Mesothelial cell of epicardium (in vitro differentiated cells): ENCODE measurements around the gene GPR68. TPM values are rescaled to one million over a fixed set of nuclear protein-coding genes. Genes with fewer than 3 reads are reported as not detected.

ENCODE experiments used
- DNase-seq, 2 experiments: peaks; one replicate each; pipeline ENCODE4 v3.0.0; 2021; ENCODE audit warnings: low spot score in 2 of 2; ENCODE audit not compliant: unreplicated experiment in 2 of 2
- H3K27ac Mint-ChIP-seq: 2 replicates; pipeline ENCODE4 v1.8.0; 2021; ENCODE audit warnings: mixed read lengths
- H3K27me3 Mint-ChIP-seq: 2 replicates; pipeline ENCODE4 v1.8.0; 2021; ENCODE audit warnings: low read depth, mixed read lengths
- H3K36me3 Mint-ChIP-seq: 2 replicates; pipeline ENCODE4 v1.8.0; 2021; ENCODE audit warnings: mixed read lengths
- H3K4me1 Mint-ChIP-seq: 2 replicates; pipeline ENCODE4 v1.8.0; 2021; ENCODE audit warnings: mixed read lengths
- H3K4me3 Mint-ChIP-seq: 2 replicates; pipeline ENCODE4 v1.8.0; 2021; ENCODE audit warnings: mild to moderate bottlenecking, moderate library complexity, mixed read lengths
- H3K9me3 Mint-ChIP-seq: 2 replicates; pipeline ENCODE4 v1.8.0; 2021; ENCODE audit warnings: mixed read lengths
- total RNA-seq: library from RNA; stranded (reverse); gene quantifications from 3 replicates; pipeline ENCODE4 v1.2.1, GENCODE V29; 2021
- TF ChIP-seq, protein P1 (sequence below): fragments of 200-600 bp; sonication (generic); IDR thresholded peaks from one replicate; pipeline ENCODE4 v1.5.0; 2021; ENCODE audit warnings: antibody characterized with exemption; ENCODE audit not compliant: unreplicated experiment

GPR68 gene, protein sequence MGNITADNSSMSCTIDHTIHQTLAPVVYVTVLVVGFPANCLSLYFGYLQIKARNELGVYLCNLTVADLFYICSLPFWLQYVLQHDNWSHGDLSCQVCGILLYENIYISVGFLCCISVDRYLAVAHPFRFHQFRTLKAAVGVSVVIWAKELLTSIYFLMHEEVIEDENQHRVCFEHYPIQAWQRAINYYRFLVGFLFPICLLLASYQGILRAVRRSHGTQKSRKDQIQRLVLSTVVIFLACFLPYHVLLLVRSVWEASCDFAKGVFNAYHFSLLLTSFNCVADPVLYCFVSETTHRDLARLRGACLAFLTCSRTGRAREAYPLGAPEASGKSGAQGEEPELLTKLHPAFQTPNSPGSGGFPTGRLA
- total RNA-seq = 0.79 to 1.2 TPM (median 1.1 TPM) in 3 replicates

DNA sequence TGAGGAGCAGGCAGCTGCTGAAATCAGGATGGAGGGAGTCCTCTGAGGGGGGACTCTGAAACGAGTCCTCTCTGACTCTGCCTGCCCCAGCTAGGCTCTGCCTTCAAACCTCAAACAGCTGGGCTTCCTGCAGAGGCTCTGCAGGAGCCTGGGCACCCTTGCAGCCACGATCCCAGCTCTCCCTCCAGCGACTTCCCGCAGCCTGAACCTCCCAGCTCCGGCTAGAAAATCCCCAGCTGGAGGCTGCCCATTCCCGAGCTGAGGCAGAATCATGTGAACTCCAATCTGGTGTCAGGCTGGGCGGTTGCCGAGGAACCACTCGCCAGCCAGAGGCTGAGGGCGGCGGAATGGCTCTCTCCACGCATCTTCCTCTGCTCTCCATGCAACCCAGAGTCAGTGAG, at the start of gene GPR68:
Gene GPR68, minus strand, starts transcription at position 204 of the 401 bp plus-strand sequence. CDS start 9,654 bp downstream, outside the sequence.
- DNase-seq = no peak
- H3K27ac Mint-ChIP-seq = no peak within 1 kb of the TSS
- H3K4me1 Mint-ChIP-seq = no peaks in the 10 kb centered on the region
- peaks cover 19% of the 10 kb centered on the region for H3K9me3 Mint-ChIP-seq
- TF ChIP-seq, protein P1, sequence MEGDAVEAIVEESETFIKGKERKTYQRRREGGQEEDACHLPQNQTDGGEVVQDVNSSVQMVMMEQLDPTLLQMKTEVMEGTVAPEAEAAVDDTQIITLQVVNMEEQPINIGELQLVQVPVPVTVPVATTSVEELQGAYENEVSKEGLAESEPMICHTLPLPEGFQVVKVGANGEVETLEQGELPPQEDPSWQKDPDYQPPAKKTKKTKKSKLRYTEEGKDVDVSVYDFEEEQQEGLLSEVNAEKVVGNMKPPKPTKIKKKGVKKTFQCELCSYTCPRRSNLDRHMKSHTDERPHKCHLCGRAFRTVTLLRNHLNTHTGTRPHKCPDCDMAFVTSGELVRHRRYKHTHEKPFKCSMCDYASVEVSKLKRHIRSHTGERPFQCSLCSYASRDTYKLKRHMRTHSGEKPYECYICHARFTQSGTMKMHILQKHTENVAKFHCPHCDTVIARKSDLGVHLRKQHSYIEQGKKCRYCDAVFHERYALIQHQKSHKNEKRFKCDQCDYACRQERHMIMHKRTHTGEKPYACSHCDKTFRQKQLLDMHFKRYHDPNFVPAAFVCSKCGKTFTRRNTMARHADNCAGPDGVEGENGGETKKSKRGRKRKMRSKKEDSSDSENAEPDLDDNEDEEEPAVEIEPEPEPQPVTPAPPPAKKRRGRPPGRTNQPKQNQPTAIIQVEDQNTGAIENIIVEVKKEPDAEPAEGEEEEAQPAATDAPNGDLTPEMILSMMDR = no peak
- H3K4me3 Mint-ChIP-seq = no peak within 1 kb of the TSS
- no peaks in the 10 kb centered on the region for H3K36me3 Mint-ChIP-seq
- peaks cover 6% of the 10 kb centered on the region for H3K27me3 Mint-ChIP-seq

DNA sequence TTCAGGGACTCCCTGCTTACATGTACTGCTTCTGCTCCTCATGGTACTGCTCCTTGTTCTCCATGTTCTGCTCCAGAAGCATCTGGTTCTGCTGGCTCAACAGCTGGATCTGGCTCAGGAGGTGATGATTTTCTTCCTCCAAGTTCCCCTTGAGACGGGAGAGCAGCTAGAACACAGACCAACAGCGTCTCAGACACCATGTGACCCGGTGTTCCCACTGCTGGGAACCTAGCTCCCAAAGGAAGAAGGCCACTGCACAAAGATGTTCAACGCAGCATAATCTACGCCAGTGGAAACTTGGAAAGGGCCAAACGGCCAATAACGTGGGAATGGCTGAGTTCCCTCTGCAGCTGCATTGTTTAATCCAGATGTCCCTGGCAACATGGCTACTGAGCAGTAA, 49.6 kb upstream of the GPR68 start:
- no peak overlapping the region for H3K4me3 Mint-ChIP-seq
- peaks cover 16% of the 10 kb centered on the region for H3K36me3 Mint-ChIP-seq
- TF ChIP-seq, protein P1 = no peak
- no peak overlapping the region for H3K27ac Mint-ChIP-seq
- no peaks in the 10 kb centered on the region for H3K9me3 Mint-ChIP-seq
- H3K4me1 Mint-ChIP-seq = no peaks in the 10 kb centered on the region
- H3K27me3 Mint-ChIP-seq = no peaks in the 10 kb centered on the region
- DNase-seq = no peak

DNA sequence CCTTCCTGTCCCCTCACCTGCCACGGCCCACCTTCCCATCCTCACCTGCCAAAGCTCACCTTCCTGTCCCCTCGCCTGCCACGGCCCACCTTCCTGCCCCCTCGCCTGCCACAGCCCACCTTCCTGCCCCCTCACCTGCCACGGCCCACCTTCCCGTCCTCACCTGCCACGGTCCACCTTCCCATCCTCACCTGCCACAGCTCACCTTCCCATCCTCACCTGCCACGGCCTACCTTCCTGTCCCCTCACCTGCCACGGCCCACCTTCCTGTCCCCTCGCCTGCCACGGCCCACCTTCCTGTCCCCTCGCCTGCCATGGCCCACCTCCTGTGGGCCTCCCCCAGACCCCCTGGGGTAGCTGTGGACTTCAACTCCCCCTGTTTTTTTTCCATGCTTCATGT, 48.8 kb upstream of the GPR68 start:
- TF ChIP-seq, protein P1 = no peak
- H3K4me1 Mint-ChIP-seq = no peaks in the 10 kb centered on the region
- no peaks in the 10 kb centered on the region for H3K27me3 Mint-ChIP-seq
- H3K4me3 Mint-ChIP-seq = no peak overlapping the region
- DNase-seq = no peak
- no peaks in the 10 kb centered on the region for H3K9me3 Mint-ChIP-seq
- H3K27ac Mint-ChIP-seq = no peak overlapping the region
- peaks cover 11% of the 10 kb centered on the region for H3K36me3 Mint-ChIP-seq

DNA sequence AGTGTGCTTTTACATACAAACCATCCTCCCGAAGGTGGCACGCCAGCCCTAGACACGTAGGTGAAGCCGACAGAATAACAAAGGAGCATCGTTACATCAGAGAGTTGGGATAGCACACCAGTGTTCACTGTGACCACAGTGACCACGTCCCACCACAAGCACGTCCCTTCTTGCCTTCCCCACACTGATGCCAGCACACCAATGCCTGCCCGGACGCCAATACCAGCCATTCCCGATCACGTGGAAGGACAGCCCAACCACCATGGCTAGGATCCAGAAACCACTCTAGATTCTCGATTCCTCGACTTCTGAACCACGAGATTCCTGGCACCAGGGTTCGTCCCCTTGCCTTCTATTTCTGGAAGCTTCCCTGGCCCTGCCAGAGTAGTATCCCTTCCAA, 48.0 kb upstream of the GPR68 start:
- Mint-ChIP-seq H3K27ac (no peak overlapping the region), H3K4me1 (no peaks in the 10 kb centered on the region), H3K27me3 (no peaks in the 10 kb centered on the region), H3K36me3 (peaks cover 11% of the 10 kb centered on the region), H3K4me3 (no peak overlapping the region), H3K9me3 (no peaks in the 10 kb centered on the region)
- DNase-seq = no peak
- TF ChIP-seq, protein P1 = no peak

DNA sequence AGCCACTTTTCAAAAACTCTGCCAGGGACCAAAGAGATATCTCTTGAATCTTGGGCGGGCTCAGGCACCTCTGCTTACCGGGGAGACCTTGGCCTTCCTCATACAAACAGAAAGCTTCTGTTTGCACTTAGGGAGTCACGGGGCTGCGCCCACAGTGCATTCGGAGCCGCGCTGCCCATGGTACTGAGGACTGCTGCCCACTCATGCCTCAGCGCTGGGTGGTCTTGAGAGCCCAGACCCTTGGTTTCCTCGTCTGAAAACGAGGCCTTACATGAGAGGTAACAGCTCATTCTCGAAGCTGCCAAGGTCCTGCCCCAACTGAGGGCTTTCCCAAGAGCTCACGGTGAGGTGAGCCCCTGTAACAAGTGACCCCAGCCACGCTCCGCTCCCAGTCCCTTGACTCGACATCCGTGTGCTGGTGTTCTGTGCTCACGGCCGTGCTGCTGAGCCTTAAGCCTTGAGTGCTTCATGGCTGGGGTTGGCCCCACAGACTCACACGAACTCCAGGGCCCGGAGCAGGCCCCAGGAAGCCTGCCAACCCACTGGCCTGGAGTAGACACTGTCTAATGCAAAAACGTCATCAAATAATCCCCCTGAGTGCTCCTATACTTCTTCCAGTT, 47.4 kb upstream of the GPR68 start:
- peaks cover 8% of the 10 kb centered on the region for H3K36me3 Mint-ChIP-seq
- no peaks in the 10 kb centered on the region for H3K9me3 Mint-ChIP-seq
- H3K27ac Mint-ChIP-seq = no peak overlapping the region
- no peaks in the 10 kb centered on the region for H3K27me3 Mint-ChIP-seq
- no peaks in the 10 kb centered on the region for H3K4me1 Mint-ChIP-seq
- TF ChIP-seq, protein P1 = no peak
- H3K4me3 Mint-ChIP-seq = no peak overlapping the region
- no peak for DNase-seq
